Measurements from ENCODE around the gene GTPBP8. TPM values are rescaled to one million over a fixed set of nuclear protein-coding genes. Genes with fewer than 3 reads are reported as not detected.
"Not testable (repeated sequence)": the region's sequence is repeated elsewhere in the genome, so short reads cannot be mapped to it uniquely, and the experiment has no call there.

The GTPBP8 gene
- total RNA-seq, 1 donor from 2014 or later = 15.7 TPM

- Histone ChIP-seq H3K4me1 (ENCODE audit: control insufficient read depth in 3 of 3, insufficient read depth in 3 of 3, low read length in 3 of 3) (peaks cover 13 to 24% (median 18%) of the 10 kb centered on the region in 3 donors), H3K27me3 (ENCODE audit: control insufficient read depth in 3 of 3, insufficient read depth in 3 of 3, low read length in 3 of 3) (no peaks in the 10 kb centered on the region), H3K27ac (ENCODE audit: low read depth, low read length) (peak overlapping the region; percentile 92), H3K9ac (ENCODE audit: low read depth in 1 of 3, low read length in 3 of 3) (peak overlapping the region; percentile 89 to 94 (median 93)), H3K4me3 (ENCODE audit: low read length in 3 of 3) (peak overlapping the region; percentile 82 to 84 (median 83)), H3K9me3 (ENCODE audit: control insufficient read depth in 3 of 3, low read length in 3 of 3) (no peaks in the 10 kb centered on the region), H3K36me3 (ENCODE audit: control insufficient read depth in 3 of 3, insufficient read depth in 3 of 3, low read length in 3 of 3) (peaks cover 0 to 9% (median 8%) of the 10 kb centered on the region in 3 donors)
Measured at GRCh38 chr3:113019182-113020137, 28.7 kb downstream of the GTPBP8 start.

GRCh38 chr3:113021471-113021870, 30.7 kb downstream of the GTPBP8 start:
- Histone ChIP-seq H3K9ac (ENCODE audit: low read depth in 1 of 3, low read length in 3 of 3) (no peak overlapping the region), H3K9me3 (ENCODE audit: control insufficient read depth in 3 of 3, low read length in 3 of 3) (no peaks in the 10 kb centered on the region), H3K27me3 (ENCODE audit: control insufficient read depth in 3 of 3, insufficient read depth in 3 of 3, low read length in 3 of 3) (no peaks in the 10 kb centered on the region), H3K27ac (ENCODE audit: low read depth, low read length) (no peak overlapping the region), H3K36me3 (ENCODE audit: control insufficient read depth in 3 of 3, insufficient read depth in 3 of 3, low read length in 3 of 3) (peaks cover 0 to 5% (median 3%) of the 10 kb centered on the region in 3 donors), H3K4me1 (ENCODE audit: control insufficient read depth in 3 of 3, insufficient read depth in 3 of 3, low read length in 3 of 3) (peaks cover 13 to 24% (median 18%) of the 10 kb centered on the region in 3 donors), H3K4me3 (ENCODE audit: low read length in 3 of 3) (no peak overlapping the region)

GRCh38 chr3:113034011-113034410, 43.2 kb downstream of the GTPBP8 start:
- H3K27me3 ChIP-seq (ENCODE audit: control insufficient read depth in 3 of 3, insufficient read depth in 3 of 3, low read length in 3 of 3) = no peaks in the 10 kb centered on the region
- no peaks in the 10 kb centered on the region for H3K36me3 ChIP-seq (ENCODE audit: control insufficient read depth in 3 of 3, insufficient read depth in 3 of 3, low read length in 3 of 3)
- no peak overlapping the region for H3K4me3 ChIP-seq (ENCODE audit: low read length in 3 of 3)
- H3K9ac ChIP-seq (ENCODE audit: low read depth in 1 of 3, low read length in 3 of 3) = no peak overlapping the region
- no peak overlapping the region for H3K27ac ChIP-seq (ENCODE audit: low read depth, low read length)
- H3K9me3 ChIP-seq (ENCODE audit: control insufficient read depth in 3 of 3, low read length in 3 of 3) = no peaks in the 10 kb centered on the region
- peaks cover 0 to 3% (median 0%) of the 10 kb centered on the region in 3 donors for H3K4me1 ChIP-seq (ENCODE audit: control insufficient read depth in 3 of 3, insufficient read depth in 3 of 3, low read length in 3 of 3)

GRCh38 chr3:113035387-113035982, 44.7 kb downstream of the GTPBP8 start:
- H3K27me3 ChIP-seq (ENCODE audit: control insufficient read depth in 3 of 3, insufficient read depth in 3 of 3, low read length in 3 of 3) = no peaks in the 10 kb centered on the region
- H3K9me3 ChIP-seq (ENCODE audit: control insufficient read depth in 3 of 3, low read length in 3 of 3) = no peaks in the 10 kb centered on the region
- no peak overlapping the region for H3K27ac ChIP-seq (ENCODE audit: low read depth, low read length)
- H3K4me1 ChIP-seq (ENCODE audit: control insufficient read depth in 3 of 3, insufficient read depth in 3 of 3, low read length in 3 of 3) = peaks cover 0 to 3% (median 3%) of the 10 kb centered on the region in 3 donors
- H3K9ac ChIP-seq (ENCODE audit: low read depth in 1 of 3, low read length in 3 of 3) = no peak overlapping the region
- no peaks in the 10 kb centered on the region for H3K36me3 ChIP-seq (ENCODE audit: control insufficient read depth in 3 of 3, insufficient read depth in 3 of 3, low read length in 3 of 3)
- H3K4me3 ChIP-seq (ENCODE audit: low read length in 3 of 3) = no peak overlapping the region

GRCh38 chr3:113038328-113038727, 47.5 kb downstream of the GTPBP8 start:
- Histone ChIP-seq H3K27ac (ENCODE audit: low read depth, low read length) (no peak overlapping the region), H3K9me3 (ENCODE audit: control insufficient read depth in 3 of 3, low read length in 3 of 3) (no peaks in the 10 kb centered on the region), H3K9ac (ENCODE audit: low read depth in 1 of 3, low read length in 3 of 3) (no peak overlapping the region), H3K4me3 (ENCODE audit: low read length in 3 of 3) (no peak overlapping the region), H3K27me3 (ENCODE audit: control insufficient read depth in 3 of 3, insufficient read depth in 3 of 3, low read length in 3 of 3) (no peaks in the 10 kb centered on the region), H3K4me1 (ENCODE audit: control insufficient read depth in 3 of 3, insufficient read depth in 3 of 3, low read length in 3 of 3) (peaks cover 0 to 3% (median 3%) of the 10 kb centered on the region in 3 donors), H3K36me3 (ENCODE audit: control insufficient read depth in 3 of 3, insufficient read depth in 3 of 3, low read length in 3 of 3) (no peaks in the 10 kb centered on the region)

GRCh38 chr3:113039546-113039945, 48.8 kb downstream of the GTPBP8 start:
- no peaks in the 10 kb centered on the region for H3K27me3 ChIP-seq (ENCODE audit: control insufficient read depth in 3 of 3, insufficient read depth in 3 of 3, low read length in 3 of 3)
- H3K4me3 ChIP-seq (ENCODE audit: low read length in 3 of 3) = no peak overlapping the region
- no peak overlapping the region for H3K9ac ChIP-seq (ENCODE audit: low read depth in 1 of 3, low read length in 3 of 3)
- H3K4me1 ChIP-seq (ENCODE audit: control insufficient read depth in 3 of 3, insufficient read depth in 3 of 3, low read length in 3 of 3) = peaks cover 0 to 3% (median 3%) of the 10 kb centered on the region in 3 donors
- no peak overlapping the region for H3K27ac ChIP-seq (ENCODE audit: low read depth, low read length)
- no peaks in the 10 kb centered on the region for H3K9me3 ChIP-seq (ENCODE audit: control insufficient read depth in 3 of 3, low read length in 3 of 3)
- H3K36me3 ChIP-seq (ENCODE audit: control insufficient read depth in 3 of 3, insufficient read depth in 3 of 3, low read length in 3 of 3) = no peaks in the 10 kb centered on the region

GRCh38 chr3:113040231-113040630, 49.4 kb downstream of the GTPBP8 start:
- Histone ChIP-seq H3K27me3 (ENCODE audit: control insufficient read depth in 3 of 3, insufficient read depth in 3 of 3, low read length in 3 of 3) (no peaks in the 10 kb centered on the region), H3K9me3 (ENCODE audit: control insufficient read depth in 3 of 3, low read length in 3 of 3) (no peaks in the 10 kb centered on the region), H3K27ac (ENCODE audit: low read depth, low read length) (no peak overlapping the region), H3K4me1 (ENCODE audit: control insufficient read depth in 3 of 3, insufficient read depth in 3 of 3, low read length in 3 of 3) (peaks cover 0 to 3% (median 1%) of the 10 kb centered on the region in 3 donors), H3K36me3 (ENCODE audit: control insufficient read depth in 3 of 3, insufficient read depth in 3 of 3, low read length in 3 of 3) (no peaks in the 10 kb centered on the region), H3K4me3 (ENCODE audit: low read length in 3 of 3) (no peak overlapping the region), H3K9ac (ENCODE audit: low read depth in 1 of 3, low read length in 3 of 3) (no peak overlapping the region)

- Histone ChIP-seq H3K9ac (ENCODE audit: low read depth in 1 of 3, low read length in 3 of 3) (no peak overlapping the region), H3K9me3 (ENCODE audit: control insufficient read depth in 3 of 3, low read length in 3 of 3) (no peaks in the 10 kb centered on the region), H3K4me1 (ENCODE audit: control insufficient read depth in 3 of 3, insufficient read depth in 3 of 3, low read length in 3 of 3) (peaks cover 0 to 3% (median 0%) of the 10 kb centered on the region in 3 donors), H3K4me3 (ENCODE audit: low read length in 3 of 3) (no peak overlapping the region), H3K27ac (ENCODE audit: low read depth, low read length) (no peak overlapping the region), H3K27me3 (ENCODE audit: control insufficient read depth in 3 of 3, insufficient read depth in 3 of 3, low read length in 3 of 3) (no peaks in the 10 kb centered on the region), H3K36me3 (ENCODE audit: control insufficient read depth in 3 of 3, insufficient read depth in 3 of 3, low read length in 3 of 3) (no peaks in the 10 kb centered on the region)
Measured at GRCh38 chr3:113043686-113044085, 52.9 kb downstream of the GTPBP8 start.

- H3K27me3 ChIP-seq (ENCODE audit: control insufficient read depth in 3 of 3, insufficient read depth in 3 of 3, low read length in 3 of 3); H3K9me3 ChIP-seq (ENCODE audit: control insufficient read depth in 3 of 3, low read length in 3 of 3); H3K27ac ChIP-seq (ENCODE audit: low read depth, low read length); H3K9ac ChIP-seq (ENCODE audit: low read depth in 1 of 3, low read length in 3 of 3); H3K4me1 ChIP-seq (ENCODE audit: control insufficient read depth in 3 of 3, insufficient read depth in 3 of 3, low read length in 3 of 3); H3K4me3 ChIP-seq (ENCODE audit: low read length in 3 of 3); H3K36me3 ChIP-seq (ENCODE audit: control insufficient read depth in 3 of 3, insufficient read depth in 3 of 3, low read length in 3 of 3): not testable (repeated sequence)
Measured at GRCh38 chr3:113046186-113046965, 55.6 kb downstream of the GTPBP8 start.
